ENCODE measurements around the gene AKAP8L. TPM values are rescaled to one million over a fixed set of nuclear protein-coding genes. Genes with fewer than 3 reads are reported as not detected.

Gene AKAP8L
- total RNA-seq, 1 experiment from 2014 or later = 123 TPM

- H3K9me3 Mint-ChIP-seq = no peaks in the 10 kb centered on the region; a peak in 1 of 5 replicates
- peaks cover 45 to 77% (median 65%) of the 10 kb centered on the region in 3 experiments for H3K36me3 Mint-ChIP-seq (ENCODE audit: insufficient read depth in 1 of 3, low read depth in 3 of 3)
- H3K4me1 Mint-ChIP-seq = no peaks in the 10 kb centered on the region
- WGBS (ENCODE audit: extremely low coverage, insufficient read length, low lambda C conversion rate) = no CpG with 5 or more reads among the region's 8 CpGs
- Histone ChIP-seq H2BK120ac (ENCODE audit: low read depth, low read length, poor library complexity, severe bottlenecking) (no peak overlapping the region), H3K4me1 (ENCODE audit: insufficient read depth, low read length) (no peaks in the 10 kb centered on the region), H2BK20ac (ENCODE audit: low read depth, low read length, poor library complexity, severe bottlenecking) (no peak overlapping the region), H3T11ph (ENCODE audit: low read length) (no peak overlapping the region), H3K23me2 (ENCODE audit: insufficient read length, low read depth, low read length, poor library complexity, severe bottlenecking) (no peaks in the 10 kb centered on the region), H2BK12ac (ENCODE audit: insufficient read length, low read depth, low read length) (no peak overlapping the region), H3K27ac (ENCODE audit: insufficient read length, low read depth, low read length) (no peak overlapping the region), H3K4me2 (ENCODE audit: insufficient read depth, insufficient read length, low read length) (no peak overlapping the region), H3K14ac (ENCODE audit: insufficient read depth, low read length) (no peak overlapping the region), H3K9ac (ENCODE audit: extremely low read depth, insufficient read length, low read length) (no peak overlapping the region), H4K5ac (ENCODE audit: insufficient read length, low read depth, low read length) (no peak overlapping the region), H2BK5ac (ENCODE audit: insufficient read length, low read length) (no peak overlapping the region), H2AK5ac (ENCODE audit: insufficient read length, low read length) (no peak overlapping the region), H4K8ac (replicated peaks; ENCODE audit: insufficient read length, low read depth, low read length) (no peak overlapping the region), H3K27me3 (ENCODE audit: insufficient read depth, low read length) (no peaks in the 10 kb centered on the region), H2BK15ac (ENCODE audit: low read depth, low read length) (no peak overlapping the region), H3K9me3 (ENCODE audit: control insufficient read depth, low read depth, low read length) (no peaks in the 10 kb centered on the region), H3K23ac (ENCODE audit: insufficient read length, low read depth, low read length) (no peak overlapping the region), H3K18ac (ENCODE audit: insufficient read length, low read depth, low read length) (no peak overlapping the region), H3K79me2 (ENCODE audit: insufficient read depth, low read length) (peaks cover 14% of the 10 kb centered on the region), H4K20me1 (ENCODE audit: control insufficient read depth, insufficient read depth, insufficient read length) (peaks cover 2% of the 10 kb centered on the region), H3K4ac (ENCODE audit: low read depth, low read length) (no peak overlapping the region), H4K91ac (ENCODE audit: insufficient read length, low read depth, low read length) (no peak overlapping the region), H3K79me1 (ENCODE audit: insufficient read depth, low read depth, low read length, poor library complexity, severe bottlenecking) (peaks cover 4% of the 10 kb centered on the region), H3K56ac (ENCODE audit: insufficient read length, low read depth, low read length) (no peak overlapping the region), H2AFZ (ENCODE audit: low read length) (no peak overlapping the region)
- no peak for DNase-seq
- no peak overlapping the region for H3K4me3 Mint-ChIP-seq
- TF ChIP-seq CTCF (conservative IDR thresholded peaks at IDR 0.05) = no peak
- no peaks in the 10 kb centered on the region for H3K27me3 Mint-ChIP-seq (ENCODE audit: low read depth)
- peak overlapping the region in 1 of 3 experiments; percentile 87; a peak in 1 of 7 replicates for H3K27ac Mint-ChIP-seq
Observed at GRCh38 chr19:15399234-15399515, 19.6 kb downstream of the AKAP8L start.
